GDM1 (cell line): ENCODE results near the gene FBXL15.

Source experiments
- DNase-seq: peaks from one replicate; lab custom pipeline; 2025; lab: John Stamatoyannopoulos, UW

Gene FBXL15

DNA sequence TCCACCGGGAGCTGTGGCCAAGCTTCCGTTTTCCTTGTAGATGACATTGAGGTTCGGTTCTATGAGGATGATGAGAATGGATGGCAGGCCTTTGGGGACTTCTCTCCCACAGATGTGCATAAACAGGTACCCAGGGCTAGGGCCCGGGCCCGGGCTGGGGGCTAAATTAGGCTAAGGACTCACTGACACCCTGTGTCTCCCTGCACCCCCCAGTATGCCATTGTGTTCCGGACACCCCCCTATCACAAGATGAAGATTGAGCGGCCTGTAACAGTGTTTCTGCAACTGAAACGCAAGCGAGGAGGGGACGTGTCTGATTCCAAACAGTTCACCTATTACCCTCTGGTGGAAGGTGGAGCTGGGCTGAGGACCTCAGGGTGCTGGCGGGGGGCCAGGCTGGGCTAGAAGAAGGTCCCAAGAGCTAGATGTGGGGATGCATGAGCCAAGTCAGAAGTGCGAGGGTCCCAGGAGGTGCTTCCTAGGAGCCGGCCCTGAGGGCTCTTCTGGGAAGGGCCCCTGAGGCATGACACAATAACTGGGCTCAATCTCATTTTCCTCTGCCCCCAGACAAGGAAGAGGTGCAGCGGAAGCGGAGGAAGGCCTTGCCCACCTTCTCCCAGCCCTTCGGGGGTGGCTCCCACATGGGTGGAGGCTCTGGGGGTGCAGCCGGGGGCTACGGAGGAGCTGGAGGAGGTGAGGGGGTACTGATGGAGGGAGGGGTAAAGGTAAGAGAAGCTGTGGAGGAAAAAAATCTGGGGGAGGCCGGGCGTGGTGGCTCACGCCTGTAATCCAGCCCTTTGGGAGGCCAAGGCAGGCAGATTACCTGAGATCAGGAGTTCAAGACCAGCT lies 22.2 kb upstream of the FBXL15 start:
- DNase-seq: no peak

DNA sequence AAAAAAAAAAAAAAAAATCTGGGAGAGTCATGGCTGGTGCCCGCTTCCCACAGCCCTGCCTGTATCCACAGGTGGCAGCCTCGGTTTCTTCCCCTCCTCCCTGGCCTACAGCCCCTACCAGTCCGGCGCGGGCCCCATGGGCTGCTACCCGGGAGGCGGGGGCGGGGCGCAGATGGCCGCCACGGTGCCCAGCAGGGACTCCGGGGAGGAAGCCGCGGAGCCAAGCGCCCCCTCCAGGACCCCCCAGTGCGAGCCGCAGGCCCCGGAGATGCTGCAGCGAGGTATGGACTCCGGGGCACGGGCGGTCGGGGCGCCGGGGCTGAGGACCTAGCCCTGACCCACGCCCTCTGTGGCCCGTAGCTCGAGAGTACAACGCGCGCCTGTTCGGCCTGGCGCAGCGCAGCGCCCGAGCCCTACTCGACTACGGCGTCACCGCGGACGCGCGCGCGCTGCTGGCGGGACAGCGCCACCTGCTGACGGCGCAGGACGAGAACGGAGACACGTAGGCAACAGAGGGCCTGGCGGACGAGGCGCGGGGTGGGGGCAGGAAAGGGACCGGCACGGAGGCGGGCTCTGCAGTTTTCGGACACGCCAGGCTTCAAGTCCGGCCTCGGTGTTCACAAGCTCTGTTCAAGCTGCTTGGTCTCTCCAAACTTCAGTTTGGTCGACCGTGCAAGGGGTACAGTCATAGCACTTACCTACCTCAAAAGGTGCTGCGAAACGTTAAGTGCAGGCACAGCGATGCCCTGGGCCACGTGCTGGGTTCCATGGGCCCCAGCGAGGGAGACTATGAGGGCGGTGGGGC lies 21.2 kb upstream of the FBXL15 start:
- DNase-seq: peak; percentile 87

DNA sequence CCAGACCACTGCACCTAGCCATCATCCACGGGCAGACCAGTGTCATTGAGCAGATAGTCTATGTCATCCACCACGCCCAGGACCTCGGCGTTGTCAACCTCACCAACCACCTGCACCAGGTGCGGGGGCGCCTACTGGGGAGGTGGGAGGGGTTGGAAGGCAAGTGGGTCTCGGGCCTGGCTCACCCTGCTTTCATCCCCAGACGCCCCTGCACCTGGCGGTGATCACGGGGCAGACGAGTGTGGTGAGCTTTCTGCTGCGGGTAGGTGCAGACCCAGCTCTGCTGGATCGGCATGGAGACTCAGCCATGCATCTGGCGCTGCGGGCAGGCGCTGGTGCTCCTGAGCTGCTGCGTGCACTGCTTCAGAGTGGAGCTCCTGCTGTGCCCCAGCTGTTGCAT lies 20.6 kb upstream of the FBXL15 start:
- no peak for DNase-seq

GRCh38 chr10:102400598-102401341 lies 19.9 kb upstream of the FBXL15 start:
- no peak for DNase-seq

DNA sequence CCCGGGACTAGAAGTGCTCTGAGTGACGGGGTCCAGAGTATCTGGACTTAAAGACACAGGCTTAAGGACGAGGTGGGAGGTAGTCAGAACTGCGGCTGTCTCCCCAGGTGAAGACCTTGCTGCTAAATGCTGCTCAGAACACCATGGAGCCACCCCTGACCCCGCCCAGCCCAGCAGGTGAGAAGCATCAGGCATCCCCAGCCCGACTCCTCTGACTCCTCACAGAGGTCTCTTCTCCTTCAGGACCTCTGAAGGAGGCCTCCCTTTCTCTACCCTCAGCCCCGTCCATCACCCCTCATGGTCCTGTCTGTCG lies 19.3 kb upstream of the FBXL15 start:
- DNase-seq: no peak

- no peak for DNase-seq
These were observed 18.7 kb upstream of the FBXL15 start for GRCh38 chr10:102401735-102402511.

DNA sequence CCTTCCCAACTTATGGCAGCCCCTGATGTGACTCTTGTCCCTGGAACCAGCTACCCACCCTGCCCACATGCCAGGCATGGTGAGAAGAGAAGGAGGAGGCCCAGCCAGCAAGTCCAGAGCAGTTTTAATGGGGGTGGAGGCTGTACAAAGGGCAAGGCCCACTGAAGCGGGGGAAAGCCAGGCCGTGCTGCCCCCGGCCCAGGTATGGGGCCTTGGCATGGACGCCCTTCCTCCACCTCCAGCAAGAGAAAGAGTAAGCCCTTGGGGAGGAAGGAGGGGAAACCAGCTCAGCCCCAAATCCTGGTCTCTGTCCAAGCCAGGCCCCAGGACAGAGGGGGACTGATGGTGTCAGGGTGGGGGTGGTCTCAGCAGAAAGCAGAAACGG lies 18.1 kb upstream of the FBXL15 start:
- no peak for DNase-seq

GRCh38 chr10:102403115-102403514 lies 17.5 kb upstream of the FBXL15 start:
- DNase-seq: no peak

GRCh38 chr10:102404361-102405107 lies 16.1 kb upstream of the FBXL15 start:
- no peak for DNase-seq

GRCh38 chr10:102405108-102405571 lies 15.5 kb upstream of the FBXL15 start:
- no peak for DNase-seq

DNA sequence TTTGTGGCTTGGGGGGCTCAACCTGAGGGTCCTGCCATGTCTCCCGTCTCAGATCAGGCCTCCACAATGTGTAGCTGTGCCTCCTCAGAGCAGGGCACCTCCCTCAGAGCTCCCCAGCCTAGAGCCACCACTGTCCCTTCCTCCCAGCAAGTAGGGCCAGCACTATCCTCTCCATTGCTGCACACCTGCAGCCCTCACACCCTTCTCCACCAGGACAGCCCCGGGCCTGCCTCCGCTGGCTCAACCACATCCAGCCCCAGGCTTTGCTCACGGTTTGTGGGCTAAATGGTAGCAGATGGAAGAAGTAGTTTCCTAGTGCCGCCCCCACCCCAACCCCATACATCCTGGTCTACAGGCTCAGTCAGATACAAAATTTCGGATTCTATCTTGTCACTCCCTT lies 15.0 kb upstream of the FBXL15 start:
- DNase-seq: no peak

- no peak for DNase-seq
These were observed 13.8 kb upstream of the FBXL15 start for GRCh38 chr10:102406815-102407214.

DNA sequence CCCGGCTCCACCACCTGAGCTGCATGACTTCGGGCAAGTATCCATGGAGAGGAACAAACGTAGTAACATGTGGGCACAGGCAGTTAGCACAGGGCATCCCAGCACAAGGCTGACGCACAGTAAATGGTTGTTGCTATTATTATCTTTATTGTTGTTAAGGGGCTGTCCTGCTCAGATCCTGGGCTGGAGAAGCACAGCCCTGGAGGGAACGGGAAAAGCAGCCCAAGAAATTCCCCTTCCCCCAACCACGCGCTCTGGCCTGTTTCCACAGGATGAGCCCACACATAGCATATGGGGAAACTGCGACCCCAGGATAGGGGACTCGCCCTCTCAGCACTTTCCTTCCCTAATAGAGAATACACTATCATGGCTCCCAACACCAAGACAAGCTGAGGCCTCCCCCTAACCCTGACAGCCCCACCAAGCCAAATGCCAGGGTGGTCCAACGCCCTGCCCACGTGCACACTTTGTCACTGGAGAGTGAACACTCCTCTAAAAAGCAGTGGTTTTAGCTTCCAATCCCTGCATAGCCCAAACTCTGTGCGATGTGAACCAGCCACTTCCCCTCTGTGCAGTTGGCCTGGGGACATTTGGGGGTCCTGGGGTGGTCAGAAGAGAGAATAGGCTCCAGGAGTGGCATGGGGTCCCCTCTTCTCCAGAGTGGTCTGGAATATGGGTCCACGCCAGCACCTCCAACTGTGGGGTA lies 13.1 kb upstream of the FBXL15 start:
- DNase-seq: no peak

DNA sequence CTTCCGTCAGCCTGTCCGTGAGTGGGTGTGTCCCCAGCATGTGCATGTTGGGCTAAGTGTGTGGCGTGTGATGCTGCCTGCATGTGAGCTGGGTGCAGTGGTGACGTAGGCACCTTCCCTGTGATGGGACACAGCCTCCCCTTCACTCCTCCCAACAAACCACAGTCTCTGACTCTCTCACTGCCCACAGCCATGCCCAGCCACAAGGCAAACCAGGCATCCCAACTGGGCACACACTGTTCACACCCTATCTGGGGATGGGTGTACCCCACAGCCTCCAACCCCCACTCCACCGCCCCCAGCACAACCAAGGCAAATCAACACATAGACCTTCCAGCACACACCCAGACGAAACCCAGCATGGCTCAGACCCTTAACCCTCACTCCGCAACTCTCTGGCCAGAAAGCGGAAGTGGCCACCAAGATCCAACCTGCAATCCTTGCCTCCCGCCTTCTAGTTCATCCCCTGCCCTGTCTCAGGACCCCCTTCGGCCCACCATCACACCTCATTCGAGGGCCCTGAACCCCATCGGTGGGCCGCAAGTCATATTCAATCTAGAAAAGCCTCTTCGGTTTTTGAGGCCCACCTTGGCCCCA lies 12.4 kb upstream of the FBXL15 start:
- DNase-seq: no peak

DNA sequence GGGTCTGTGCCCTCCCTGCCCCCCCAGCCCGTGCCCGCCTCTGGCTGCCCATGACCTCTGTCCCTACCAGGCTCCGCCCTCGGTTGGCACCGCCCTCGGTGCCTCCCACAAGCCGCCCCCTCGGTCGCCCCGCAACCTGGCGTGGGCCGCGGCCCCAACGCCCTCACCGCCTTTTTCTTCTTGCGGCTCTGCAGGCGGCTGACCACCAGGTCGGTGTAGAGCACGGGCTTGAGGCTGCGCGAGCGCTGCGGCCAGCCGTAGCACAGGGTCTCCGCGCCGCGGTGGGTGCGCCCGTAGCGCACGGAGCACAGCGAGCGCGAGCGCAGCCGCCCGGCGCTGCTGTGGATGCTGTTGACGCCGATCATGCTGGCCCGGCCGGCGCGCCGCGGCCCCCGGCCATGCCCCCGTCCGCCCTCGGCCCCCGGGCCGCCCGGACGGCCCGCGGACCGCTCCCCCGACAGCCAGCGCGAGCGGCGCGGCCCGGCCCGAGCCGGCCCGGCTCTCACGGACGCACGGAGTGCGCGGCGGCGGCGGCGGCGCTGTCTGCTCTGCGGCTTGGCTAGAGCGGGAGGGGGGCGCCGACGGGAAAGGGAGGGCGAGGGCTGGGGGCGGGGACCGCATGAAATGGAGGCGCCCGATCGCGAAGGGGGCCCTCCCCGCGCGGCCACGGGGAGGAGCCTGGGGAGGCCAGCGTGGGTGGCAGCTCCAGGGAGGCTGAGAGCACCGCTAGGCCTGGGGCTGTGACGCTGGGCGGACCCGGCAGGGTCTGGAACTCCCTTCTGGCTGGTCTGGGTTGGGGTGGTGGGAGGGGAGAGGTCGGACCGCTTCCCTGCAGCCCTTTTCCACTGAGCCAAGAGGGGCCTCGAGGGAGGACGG lies 11.7 kb upstream of the FBXL15 start:
- no peak for DNase-seq

GRCh38 chr10:102409604-102410428 lies 10.8 kb upstream of the FBXL15 start:
- DNase-seq: no peak

- DNase-seq: no peak
These were observed 10.1 kb upstream of the FBXL15 start for GRCh38 chr10:102410429-102411073.
